Panc1 (cell line): ENCODE results near the gene ZNF226. TPM values are rescaled to one million over a fixed set of nuclear protein-coding genes. Genes with fewer than 3 reads are reported as not detected.
"Not testable (repeated sequence)": the region's sequence is repeated elsewhere in the genome, so short reads cannot be mapped to it uniquely, and the experiment has no call there.

ENCODE experiments used
- ATAC-seq: fragments of 200-7000 bp; cut with Tn5 transposase; 2 replicates; pipeline ENCODE4 v1.9.1; 2020; ENCODE audit warnings: mild to moderate bottlenecking, moderate library complexity
- BruUV-seq: library from RNA; stranded (reverse); fragments of 400-500 nt; replicated peaks from 2 replicates; lab custom pipeline; 2021; lab: Mats Ljungman, UMichigan
- CTCF ChIA-PET: fragments of 300-600 bp; sonication (Branson Sonifier 250); formaldehyde crosslinking; loops from one replicate; lab custom pipeline; 2022; ENCODE audit warnings: antibody characterized with exemption; lab: Charles Lee
- POLR2A ChIA-PET: fragments of 300-600 bp; sonication (Branson Sonifier 250); formaldehyde crosslinking; loops from one replicate; lab custom pipeline; 2022; ENCODE audit warnings: antibody characterized with exemption; lab: Charles Lee
- DNase-seq: peaks from one replicate; pipeline ENCODE4 v3.0.0-alpha.2; 2010; ENCODE audit warnings: low read depth, low spot score
- H3K27ac ChIP-seq: 2 replicates; pipeline ENCODE4 v1.5.1; 2011; ENCODE audit warnings: mild to moderate bottlenecking, low read length, inconsistent platforms
- H3K27me3 ChIP-seq: fragments of 200-500 bp; sonication (Bioruptor generic); 2 replicates; pipeline ENCODE4 v1.6.0; 2014; ENCODE audit warnings: low read length, inconsistent platforms; ENCODE audit not compliant: control insufficient read depth, insufficient read depth
- H3K36me3 ChIP-seq: fragments of 200-500 bp; sonication (Bioruptor generic); 2 replicates; pipeline ENCODE4 v1.5.1; 2014; ENCODE audit warnings: inconsistent platforms, mild to moderate bottlenecking, low read length, moderate library complexity; ENCODE audit not compliant: control insufficient read depth, insufficient read depth
- H3K4me1 ChIP-seq: 2 replicates; pipeline ENCODE4 v1.5.1; 2011; ENCODE audit warnings: inconsistent platforms, mild to moderate bottlenecking, low read length, moderate library complexity; ENCODE audit not compliant: control insufficient read depth, insufficient read depth
- H3K4me3 ChIP-seq, 2 experiments: 2 replicates each; pipeline ENCODE4 v1.5.1; 2011 to 2012; ENCODE audit warnings: low read depth in 2 of 2, low read length in 2 of 2, mild to moderate bottlenecking in 2 of 2, inconsistent platforms in 1 of 2, moderate library complexity in 1 of 2
- H3K9me3 ChIP-seq: fragments of 200-500 bp; sonication (Bioruptor generic); 2 replicates; pipeline ENCODE4 v1.5.1; 2014; ENCODE audit warnings: low read depth, mild to moderate bottlenecking, inconsistent platforms, low read length, moderate library complexity; ENCODE audit not compliant: control insufficient read depth, insufficient read depth
- in situ Hi-C: cut with HindIII; loops from 2 replicates; pipeline ENCODE4 v1.10.0; 2016; ENCODE audit warnings: low sequenced_read_pairs, low pct_unique_long_range_greater_than_20kb
- intact Hi-C: fragments of 100-400 bp; cut with micrococcal nuclease; formaldehyde crosslinking; loops from one replicate; pipeline ENCODE4 v1.10.0; 2022; ENCODE audit not compliant: unreplicated experiment
- total RNA-seq: library from RNA; stranded (reverse); gene quantifications from one replicate; pipeline ENCODE4 v1.2.1, GENCODE V29; 2021; ENCODE audit not compliant: unreplicated experiment

Gene ZNF226
- total RNA-seq, 1 experiment from 2014 or later: 21.7 TPM

GRCh38 chr19:44219926-44220325 lies 55.0 kb downstream of the ZNF226 start:
- H3K36me3 ChIP-seq, CTCF ChIA-PET, in situ Hi-C loops, H3K4me3 ChIP-seq, POLR2A ChIA-PET, DNase-seq, intact Hi-C loops, BruUV-seq, H3K9me3 ChIP-seq, H3K27ac ChIP-seq, H3K4me1 ChIP-seq, H3K27me3 ChIP-seq, ATAC-seq: not testable (repeated sequence)

DNA sequence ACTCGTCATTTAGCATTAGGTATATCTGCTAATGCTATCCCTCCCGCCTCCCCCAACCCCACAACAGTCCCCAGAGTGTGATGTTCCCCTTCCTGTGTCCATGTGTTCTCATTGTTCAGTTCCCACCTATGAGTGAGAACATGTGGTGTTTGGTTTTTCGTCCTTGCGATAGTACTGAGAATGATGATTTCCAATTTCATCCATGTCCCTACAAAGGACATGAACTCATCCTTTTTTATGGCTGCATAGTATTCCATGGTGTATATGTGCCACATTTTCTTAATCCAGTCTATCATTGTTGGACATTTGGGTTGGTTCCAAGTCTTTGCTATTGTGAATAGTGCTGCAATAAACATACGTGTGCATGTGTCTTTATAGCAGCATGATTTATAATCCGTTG lies 55.9 kb downstream of the ZNF226 start:
- H3K27ac ChIP-seq, intact Hi-C loops, DNase-seq, BruUV-seq, in situ Hi-C loops, H3K4me3 ChIP-seq, H3K27me3 ChIP-seq, H3K9me3 ChIP-seq, H3K4me1 ChIP-seq, ATAC-seq, H3K36me3 ChIP-seq, CTCF ChIA-PET: not testable (repeated sequence)
- POLR2A ChIA-PET: interaction anchor here (0.7 kb wide), 1 partner anchor 9 kb away, joined by 12 read pairs; no protein-coding TSS in a partner anchor

DNA sequence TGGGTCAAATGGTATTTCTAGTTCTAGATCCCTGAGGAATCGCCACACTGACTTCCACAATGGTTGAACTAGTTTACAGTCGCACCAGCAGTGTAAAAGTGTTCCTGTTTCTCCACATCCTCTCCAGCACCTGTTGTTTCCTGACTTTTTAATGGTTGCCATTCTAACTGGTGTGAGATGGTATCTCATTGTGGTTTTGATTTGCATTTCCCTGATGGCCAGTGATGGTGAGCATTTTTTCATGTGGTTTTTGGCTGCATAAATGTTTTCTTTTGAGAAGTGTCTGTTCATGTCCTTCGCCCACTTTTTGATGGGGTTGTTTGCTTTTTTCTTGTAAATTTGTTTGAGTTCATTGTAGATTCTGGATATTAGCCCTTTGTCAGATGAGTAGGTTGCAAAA lies 56.4 kb downstream of the ZNF226 start:
- H3K4me1 ChIP-seq, H3K27me3 ChIP-seq, CTCF ChIA-PET, in situ Hi-C loops, H3K9me3 ChIP-seq, ATAC-seq, intact Hi-C loops, DNase-seq, POLR2A ChIA-PET, H3K4me3 ChIP-seq, H3K36me3 ChIP-seq, BruUV-seq, H3K27ac ChIP-seq: not testable (repeated sequence)

Other genes with a start within 250 kb of the ZNF226 start
- 10.7 TPM for gene ZNF45, start 229.8 kb upstream of the ZNF226 start, total RNA-seq
- 2.8 TPM for gene ZNF221, start 213.9 kb upstream of the ZNF226 start, total RNA-seq
- gene ZNF155, start 180.9 kb upstream of the ZNF226 start, total RNA-seq: 5.0 TPM
- gene ZNF230, start 162.1 kb upstream of the ZNF226 start, total RNA-seq: 4.2 TPM
- 3.1 TPM for gene ZNF222, start 139.7 kb upstream of the ZNF226 start, total RNA-seq
- 2.2 TPM for gene ZNF223, start 113.1 kb upstream of the ZNF226 start, total RNA-seq
- gene ZNF284, start 92.9 kb upstream of the ZNF226 start, total RNA-seq: 0.87 TPM
- 13.4 TPM for gene ZNF224, start 70.7 kb upstream of the ZNF226 start, total RNA-seq
- 3.5 TPM for gene ZNF225, start 51.7 kb upstream of the ZNF226 start, total RNA-seq
- gene ZNF234, start 23.5 kb upstream of the ZNF226 start, total RNA-seq: 6.4 TPM
- gene ZNF227, start 47.4 kb downstream of the ZNF226 start, total RNA-seq: 15.4 TPM
- 1.8 TPM for gene ZNF233, start 94.8 kb downstream of the ZNF226 start, total RNA-seq
- gene ZNF235, start 139.9 kb downstream of the ZNF226 start, total RNA-seq: 5.1 TPM
- 4.3 TPM for gene ZNF112, start 191.6 kb downstream of the ZNF226 start, total RNA-seq
- 1.4 TPM for gene ZNF285, start 236.5 kb downstream of the ZNF226 start, total RNA-seq